NCI-H748 treated with DMSO at 0.1 percent for 48 hours (cell line): ENCODE data around the gene DGKD.
"Not testable (repeated sequence)": the region's sequence is repeated elsewhere in the genome, so short reads cannot be mapped to it uniquely, and the experiment has no call there.

Experiments
- DNase-seq: peaks from one replicate; lab custom pipeline; 2025; lab: John Stamatoyannopoulos, UW

Gene DGKD

GRCh38 chr2:233386382-233387041 lies 32.2 kb downstream of the DGKD start:
- no peak for DNase-seq

GRCh38 chr2:233387225-233387624 lies 32.9 kb downstream of the DGKD start:
- no peak for DNase-seq

DNA sequence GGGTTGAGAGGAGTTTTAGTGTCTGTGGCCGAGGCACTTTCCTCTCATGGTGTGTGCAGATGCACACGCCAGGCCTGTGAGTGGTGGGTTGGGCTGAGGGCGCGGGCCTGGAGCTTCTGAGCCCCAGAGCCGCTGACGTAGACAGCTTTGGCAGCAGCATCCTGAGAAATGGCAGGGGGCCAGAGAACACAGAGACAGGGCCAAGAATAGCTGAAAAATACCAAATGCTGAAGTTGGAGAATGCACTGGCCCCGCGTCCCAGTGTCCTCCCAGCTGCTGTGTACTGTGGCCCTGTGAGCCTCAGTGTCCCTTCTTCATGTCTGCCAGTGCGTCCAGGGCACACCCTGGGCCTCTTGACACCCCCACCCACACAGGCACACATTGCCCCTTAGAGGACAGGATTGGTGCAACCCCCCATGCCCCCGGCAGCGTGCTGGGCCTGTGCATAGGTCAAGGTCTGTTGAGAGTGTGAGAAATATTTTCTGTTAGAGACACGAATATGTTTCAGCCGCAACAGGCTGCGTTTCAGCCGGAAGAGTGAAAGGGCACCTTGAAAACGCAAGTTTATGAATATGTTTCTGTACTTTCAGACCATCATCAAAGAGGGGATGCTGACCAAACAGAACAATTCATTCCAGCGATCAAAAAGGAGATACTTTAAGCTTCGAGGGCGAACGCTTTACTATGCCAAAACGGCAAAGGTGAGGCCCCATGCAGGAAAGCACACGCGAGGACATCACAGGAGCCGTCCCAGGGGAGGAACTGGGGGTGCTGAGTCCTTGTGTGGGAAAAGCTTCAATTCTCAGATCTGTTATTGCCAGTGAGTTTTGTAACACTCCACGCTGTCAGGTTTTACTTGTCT lies 33.6 kb downstream of the DGKD start:
- no peak for DNase-seq

DNA sequence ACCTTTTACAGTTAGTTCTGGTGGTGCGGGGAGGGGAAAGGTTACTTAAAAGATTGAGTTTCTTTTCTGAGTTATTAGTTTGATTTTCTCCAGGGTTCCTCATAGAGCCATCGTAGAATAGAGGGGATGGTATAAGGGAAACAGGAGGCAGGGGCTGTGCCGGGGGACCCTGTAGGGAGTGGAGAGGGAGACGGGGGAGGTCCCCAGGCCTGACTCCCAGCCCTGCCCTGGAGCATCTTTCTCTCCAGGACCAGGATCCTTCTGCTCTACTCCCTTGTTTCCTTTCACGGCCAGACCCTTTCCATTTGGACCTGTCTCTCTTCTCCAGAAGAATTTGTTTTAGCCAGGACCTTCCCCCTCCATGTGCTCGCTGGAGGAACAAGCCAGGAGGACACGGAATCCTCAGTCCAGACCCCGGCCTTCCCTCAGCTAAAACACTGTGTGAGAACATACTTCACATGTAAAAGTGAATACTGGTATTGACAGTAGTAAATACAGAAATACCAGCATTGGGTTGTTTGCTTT lies 35.4 kb downstream of the DGKD start:
- no peak for DNase-seq

GRCh38 chr2:233395687-233396086 lies 41.4 kb downstream of the DGKD start:
- DNase-seq, result no peak

- not testable (repeated sequence) for DNase-seq
Observed at GRCh38 chr2:233396726-233397665, 42.7 kb downstream of the DGKD start.

GRCh38 chr2:233399306-233400225 lies 45.3 kb downstream of the DGKD start:
- DNase-seq, result no peak

DNA sequence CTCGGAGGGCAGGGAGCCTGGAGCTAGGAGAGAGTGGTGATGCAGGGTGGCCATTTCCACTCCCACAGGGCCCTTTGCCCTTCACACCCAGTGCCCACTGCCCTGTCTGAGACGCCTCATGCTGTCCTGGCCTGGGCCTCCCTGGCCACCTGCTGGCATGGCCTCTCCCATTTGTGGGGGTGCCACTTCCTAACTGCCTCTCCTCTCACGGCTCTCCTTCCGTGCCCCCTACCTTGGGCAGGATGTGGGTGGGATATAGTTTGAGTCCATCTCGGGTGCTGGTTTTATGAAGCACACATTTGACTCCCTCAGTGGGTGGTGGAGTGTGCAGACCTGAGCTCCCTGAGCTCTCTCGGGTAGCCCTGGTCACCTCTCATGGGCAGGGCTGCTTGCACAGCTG lies 46.0 kb downstream of the DGKD start:
- DNase-seq, result no peak

GRCh38 chr2:233400961-233401360 lies 46.7 kb downstream of the DGKD start:
- DNase-seq, result no peak

DNA sequence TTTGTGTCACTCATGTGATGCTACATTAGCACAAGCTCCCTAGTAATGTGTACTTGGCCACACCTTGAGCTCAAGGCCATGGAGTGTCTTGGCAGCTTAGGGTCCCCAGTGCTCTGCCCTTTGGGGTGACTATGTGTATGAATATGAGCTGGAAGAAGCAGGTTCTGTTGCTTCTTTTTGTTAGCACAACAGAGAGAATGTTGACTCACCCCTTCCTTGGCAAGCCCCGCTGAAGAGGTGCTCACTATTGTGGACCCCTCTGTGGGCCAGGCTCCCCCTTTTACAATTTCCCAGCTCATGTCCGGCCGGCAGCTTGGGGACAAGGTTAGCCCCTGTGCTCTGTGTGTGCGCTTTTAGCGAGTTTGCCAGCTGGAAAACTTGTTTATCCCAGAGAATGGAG lies 48.1 kb downstream of the DGKD start:
- DNase-seq, result no peak

DNA sequence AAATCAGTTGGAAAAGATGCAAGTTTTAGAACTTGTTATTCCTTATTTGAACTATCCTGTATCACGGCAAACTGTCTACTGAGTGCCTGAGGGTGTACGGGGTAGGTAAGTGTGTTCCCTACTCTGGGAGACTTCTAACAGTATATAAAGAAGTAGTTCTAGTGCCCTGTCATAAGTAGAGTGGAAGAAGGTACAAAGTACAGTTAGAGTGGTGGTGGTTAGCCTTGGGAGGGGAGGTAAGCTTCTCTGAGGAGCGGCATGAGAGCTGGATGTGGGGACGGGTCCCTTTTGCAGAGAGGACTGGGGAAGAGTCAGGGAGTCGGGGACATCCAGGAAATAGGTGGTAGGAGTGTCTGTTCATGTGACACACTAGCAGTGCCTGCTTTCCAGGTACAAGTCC lies 48.5 kb downstream of the DGKD start:
- DNase-seq, result no peak

- DNase-seq, result no peak
Observed at GRCh38 chr2:233404222-233404621, 49.9 kb downstream of the DGKD start.

DNA sequence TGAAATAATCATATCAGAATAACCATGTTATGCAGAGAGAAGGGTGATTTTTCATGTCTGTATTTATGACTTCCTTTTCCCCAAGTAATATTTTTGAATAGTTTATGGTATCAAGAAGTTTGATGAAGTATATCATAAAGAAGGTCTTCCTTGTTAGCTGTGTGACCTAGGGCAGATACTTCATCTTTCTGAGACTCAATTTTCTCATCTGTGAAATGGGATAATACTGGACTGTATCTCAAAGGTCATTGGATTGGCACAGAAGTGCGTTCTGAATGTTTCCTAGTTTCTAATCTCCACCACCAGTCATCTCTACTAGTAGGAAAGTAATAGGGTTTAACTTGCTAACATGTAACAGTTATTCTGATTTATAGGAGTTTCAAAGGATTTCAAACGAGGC lies 52.6 kb downstream of the DGKD start:
- no peak for DNase-seq

DNA sequence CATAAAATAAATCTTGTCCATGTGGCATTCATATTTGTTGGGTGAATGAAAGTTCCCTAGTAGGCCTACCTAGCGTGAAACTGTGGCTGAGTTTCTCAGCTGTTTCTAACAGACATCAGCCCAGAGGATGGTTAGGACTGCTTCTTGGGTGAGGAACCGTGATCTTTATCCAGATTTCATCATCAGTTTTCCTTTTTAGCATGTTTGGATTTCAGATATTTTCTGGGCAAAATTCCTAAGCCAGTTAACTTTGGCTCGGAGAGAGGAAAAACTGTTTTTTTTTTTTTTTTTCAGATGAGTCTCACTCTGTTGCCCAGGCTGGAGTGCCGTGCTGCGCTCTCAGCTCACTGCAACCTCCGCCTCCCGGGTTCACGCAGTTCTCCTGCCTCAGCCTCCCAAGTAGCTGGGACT lies 53.5 kb downstream of the DGKD start:
- no peak for DNase-seq

- no peak for DNase-seq
Observed at GRCh38 chr2:233408366-233409285, 54.3 kb downstream of the DGKD start.

- DNase-seq, result no peak
Observed at GRCh38 chr2:233409286-233409991, 55.1 kb downstream of the DGKD start.

GRCh38 chr2:233410196-233410760 lies 56.0 kb downstream of the DGKD start:
- no peak for DNase-seq

DNA sequence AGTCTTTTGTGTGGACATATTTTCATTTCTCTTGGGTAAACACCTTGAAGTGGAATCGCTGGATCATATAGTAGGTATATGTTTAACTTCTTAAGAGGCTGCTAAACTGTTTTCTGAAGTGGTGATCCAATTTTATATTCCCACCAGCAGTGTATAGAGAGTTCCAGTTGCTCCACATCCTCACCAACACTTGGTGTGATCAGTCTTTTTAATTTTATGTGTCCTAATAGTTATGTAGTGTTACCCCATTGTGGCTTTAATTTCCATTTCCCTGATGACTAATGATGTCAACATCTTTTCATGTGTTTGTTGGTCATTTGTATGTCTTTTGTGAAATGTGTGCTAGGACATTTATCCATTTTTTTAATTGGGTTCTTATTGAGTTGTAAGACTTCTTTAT lies 56.9 kb downstream of the DGKD start:
- no peak for DNase-seq

GRCh38 chr2:233412405-233412804 lies 58.1 kb downstream of the DGKD start:
- no peak for DNase-seq
